NB4 (cell line): ENCODE results near the gene GMDS.

Experiments used
- DNase-seq: peaks from one replicate; pipeline ENCODE4 v3.0.0; 2010; ENCODE audit warnings: low read depth
- H3K4me3 ChIP-seq: one replicate; pipeline ENCODE4 v1.5.1; 2011; ENCODE audit warnings: mild to moderate bottlenecking, low read depth, low read length, moderate library complexity
- MYC ChIP-seq: IDR thresholded peaks from 2 replicates; pipeline ENCODE4 v1.6.1; 2011; ENCODE audit warnings: low read depth, low read length
- POLR2A ChIP-seq: IDR thresholded peaks from 2 replicates; pipeline ENCODE4 v1.6.1; 2011; ENCODE audit warnings: mild to moderate bottlenecking; ENCODE audit not compliant: insufficient read length; ENCODE audit errors: extremely low read depth
- TF ChIP-seq, protein P1 (sequence below): IDR thresholded peaks from 2 replicates; pipeline ENCODE4 v1.6.1; 2011; ENCODE audit warnings: low read depth, low read length
- TF ChIP-seq, protein P2 (sequence below): IDR thresholded peaks from one replicate; pipeline ENCODE4 v1.5.1; 2012; ENCODE audit warnings: low read depth, low read length

GMDS gene

DNA sequence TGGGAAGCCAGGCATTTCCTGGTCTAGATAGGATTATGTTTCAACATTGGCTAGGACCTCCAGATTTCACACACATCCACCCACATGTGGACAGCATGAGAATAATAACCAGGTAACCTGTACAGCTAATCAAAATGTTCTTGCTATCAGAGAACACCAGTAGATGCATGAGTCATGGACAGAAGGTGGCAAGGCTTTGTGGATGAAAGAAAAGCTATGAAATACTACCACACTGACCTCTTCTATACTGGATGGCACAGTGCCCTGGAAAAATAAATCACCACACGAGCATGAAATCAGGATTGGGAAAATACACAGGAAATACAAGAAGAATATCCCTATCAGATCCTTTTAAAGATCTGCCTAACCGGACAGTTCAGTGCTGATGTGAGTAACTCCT, 113.0 kb downstream of the GMDS start:
- H3K4me3 ChIP-seq = no peak overlapping the region
- no peak for TF ChIP-seq POLR2A
- no peak for DNase-seq

DNA sequence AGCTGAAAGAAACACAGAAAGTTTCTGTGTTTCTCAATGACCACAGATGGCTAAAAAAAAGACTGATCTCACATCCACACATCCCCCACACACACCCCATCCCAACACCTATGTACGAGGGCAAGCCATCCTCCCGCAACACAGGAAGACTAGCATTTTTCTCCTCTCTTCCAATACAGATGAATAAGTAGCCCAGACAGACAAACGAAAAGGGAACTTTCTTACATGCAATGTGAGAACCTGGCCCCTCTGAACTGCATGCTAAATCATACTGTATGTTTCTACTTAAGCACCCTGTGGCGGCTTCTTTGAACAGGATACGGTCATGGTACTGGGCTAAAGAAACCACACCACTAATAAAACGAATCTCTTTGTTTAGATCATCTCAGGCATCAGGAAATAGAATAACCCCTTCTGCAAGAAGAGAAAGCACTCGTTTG, 116.2 kb downstream of the GMDS start:
- H3K4me3 ChIP-seq = no peak overlapping the region
- DNase-seq = no peak

DNA sequence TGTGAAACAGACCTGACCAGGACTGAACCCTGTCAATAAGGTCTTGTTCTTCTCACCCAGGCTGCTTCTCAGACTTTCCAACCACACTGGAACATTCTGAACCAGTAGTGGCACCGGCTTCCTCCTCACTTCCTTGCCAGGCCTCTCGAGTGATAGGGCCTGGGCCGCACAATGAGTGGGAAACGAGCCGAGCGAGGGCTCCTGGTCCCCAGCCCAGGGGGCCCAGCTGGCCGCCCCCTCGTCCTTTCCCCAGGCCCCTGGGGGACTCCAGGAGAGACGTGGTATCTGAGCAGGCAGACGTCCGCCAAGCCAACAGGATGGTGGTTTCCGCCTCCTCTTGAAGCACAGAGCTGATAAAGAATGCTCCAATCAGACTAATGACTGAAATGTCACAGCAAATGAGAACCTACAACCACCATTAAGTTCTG, 117.9 kb downstream of the GMDS start:
- DNase-seq = no peak

More for the DNA sequence above, 116.2 kb downstream of the GMDS start:
- no peak for TF ChIP-seq POLR2A
- TF ChIP-seq, protein P1, sequence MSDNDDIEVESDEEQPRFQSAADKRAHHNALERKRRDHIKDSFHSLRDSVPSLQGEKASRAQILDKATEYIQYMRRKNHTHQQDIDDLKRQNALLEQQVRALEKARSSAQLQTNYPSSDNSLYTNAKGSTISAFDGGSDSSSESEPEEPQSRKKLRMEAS = no peak

DNA sequence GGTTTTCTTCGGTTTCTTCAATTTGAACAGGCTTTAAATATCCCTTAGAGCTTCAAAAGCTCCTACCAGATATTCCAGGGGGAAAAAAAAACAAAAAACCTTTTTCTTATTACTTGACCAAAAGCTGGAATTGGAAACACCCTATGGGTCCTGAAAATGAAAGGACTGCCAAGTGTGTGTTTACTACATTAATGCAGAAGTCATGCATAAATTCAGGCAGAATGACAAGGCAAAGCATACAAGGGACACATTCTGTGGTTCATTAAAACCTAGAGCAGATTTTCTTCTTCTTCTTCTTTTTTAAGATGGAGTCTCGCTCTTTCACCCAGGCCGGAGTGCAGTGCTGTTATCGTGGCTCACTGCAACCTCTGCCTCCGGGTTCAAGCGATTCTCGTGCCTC, 119.1 kb downstream of the GMDS start:
- no peak for DNase-seq
- no peak overlapping the region for H3K4me3 ChIP-seq
- TF ChIP-seq MYC = no peak
- TF ChIP-seq, protein P2, sequence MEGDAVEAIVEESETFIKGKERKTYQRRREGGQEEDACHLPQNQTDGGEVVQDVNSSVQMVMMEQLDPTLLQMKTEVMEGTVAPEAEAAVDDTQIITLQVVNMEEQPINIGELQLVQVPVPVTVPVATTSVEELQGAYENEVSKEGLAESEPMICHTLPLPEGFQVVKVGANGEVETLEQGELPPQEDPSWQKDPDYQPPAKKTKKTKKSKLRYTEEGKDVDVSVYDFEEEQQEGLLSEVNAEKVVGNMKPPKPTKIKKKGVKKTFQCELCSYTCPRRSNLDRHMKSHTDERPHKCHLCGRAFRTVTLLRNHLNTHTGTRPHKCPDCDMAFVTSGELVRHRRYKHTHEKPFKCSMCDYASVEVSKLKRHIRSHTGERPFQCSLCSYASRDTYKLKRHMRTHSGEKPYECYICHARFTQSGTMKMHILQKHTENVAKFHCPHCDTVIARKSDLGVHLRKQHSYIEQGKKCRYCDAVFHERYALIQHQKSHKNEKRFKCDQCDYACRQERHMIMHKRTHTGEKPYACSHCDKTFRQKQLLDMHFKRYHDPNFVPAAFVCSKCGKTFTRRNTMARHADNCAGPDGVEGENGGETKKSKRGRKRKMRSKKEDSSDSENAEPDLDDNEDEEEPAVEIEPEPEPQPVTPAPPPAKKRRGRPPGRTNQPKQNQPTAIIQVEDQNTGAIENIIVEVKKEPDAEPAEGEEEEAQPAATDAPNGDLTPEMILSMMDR = no peak
- TF ChIP-seq, protein P1 = no peak
- TF ChIP-seq POLR2A = no peak

More for the DNA sequence above, 117.9 kb downstream of the GMDS start:
- no peak overlapping the region for H3K4me3 ChIP-seq
- TF ChIP-seq, protein P1 = no peak
- no peak for TF ChIP-seq MYC
- TF ChIP-seq, protein P2 = no peak
- TF ChIP-seq POLR2A = no peak

DNA sequence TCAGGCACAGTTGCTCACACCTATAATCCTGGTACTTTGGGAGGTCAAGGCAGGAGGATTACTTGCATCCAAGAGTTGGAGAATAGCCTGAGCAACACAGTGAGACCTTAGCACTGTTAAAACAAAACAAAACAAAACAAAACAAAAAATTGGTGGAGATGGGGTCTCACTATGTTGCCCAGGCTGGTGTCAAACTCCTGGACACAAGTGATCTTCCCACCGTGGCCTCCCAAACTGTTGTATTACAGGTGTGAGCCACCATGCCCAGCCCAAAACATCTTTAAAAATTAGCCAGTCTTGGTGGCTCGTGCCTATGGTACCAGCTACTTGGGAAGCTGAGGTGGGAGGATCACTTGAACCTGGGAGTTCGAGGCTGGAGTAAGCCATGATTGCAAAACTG, 120.2 kb downstream of the GMDS start:
- TF ChIP-seq POLR2A (no peak), MYC (no peak)
- TF ChIP-seq, protein P2 = no peak
- TF ChIP-seq, protein P1 = no peak
- H3K4me3 ChIP-seq = no peak overlapping the region
- DNase-seq = no peak

DNA sequence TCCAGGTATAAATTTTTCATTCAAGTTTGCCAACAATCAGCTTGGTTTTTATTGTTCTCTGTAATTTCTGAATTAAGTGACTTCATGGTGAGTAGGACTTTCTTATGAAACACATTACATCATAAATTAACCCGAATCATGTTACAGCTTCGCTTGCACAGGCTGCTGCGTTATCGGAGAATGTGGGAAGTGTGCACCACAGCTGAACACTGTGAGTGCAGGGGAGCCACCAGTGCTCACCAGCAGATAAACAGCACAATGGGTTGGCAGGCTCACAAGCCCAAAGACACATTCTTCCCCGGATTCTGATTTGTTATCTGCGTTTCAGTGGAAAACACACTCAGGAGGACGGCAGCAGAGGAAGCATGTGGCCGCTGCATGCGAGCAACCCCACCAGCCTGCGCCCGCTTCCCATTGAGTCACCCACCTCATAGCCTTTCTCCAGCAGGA, 121.1 kb downstream of the GMDS start:
- no peak for DNase-seq
- H3K4me3 ChIP-seq = no peak overlapping the region
- TF ChIP-seq, protein P1 = no peak
- no peak for TF ChIP-seq MYC
- no peak for TF ChIP-seq POLR2A
- TF ChIP-seq, protein P2 = no peak

DNA sequence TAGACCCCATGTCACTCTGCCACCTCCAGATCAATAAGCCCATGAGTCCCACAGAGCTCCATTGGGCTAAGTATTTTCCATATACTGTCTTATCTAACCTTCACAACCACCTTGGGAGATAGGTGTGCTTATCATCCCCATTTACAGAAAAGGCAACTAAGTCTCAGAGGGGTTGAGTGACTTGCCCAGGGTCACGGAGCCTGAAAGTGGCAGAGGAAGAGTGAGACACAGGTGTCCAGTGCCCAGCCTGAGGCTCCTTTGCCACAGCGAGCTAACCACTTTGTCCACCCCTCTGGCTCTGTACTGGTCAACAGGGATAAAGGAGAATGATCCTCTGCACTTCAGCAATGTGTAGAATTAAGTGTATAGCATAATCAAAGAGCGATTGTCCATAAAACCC, 124.5 kb downstream of the GMDS start:
- no peak for DNase-seq
- no peak overlapping the region for H3K4me3 ChIP-seq
- TF ChIP-seq MYC (no peak), POLR2A (no peak)
- TF ChIP-seq, protein P2 = no peak
- TF ChIP-seq, protein P1 = no peak
